PC-3 (cell line): ENCODE measurements around the gene GPR183.

Source experiments
- CTCF ChIP-seq: fragments of 300-600 bp; sonication (generic); conservative IDR thresholded peaks from 2 replicates; pipeline ENCODE4 v1.5.1; 2017; ENCODE audit warnings: antibody characterized with exemption, low read depth, mild to moderate bottlenecking, low read length
- EZH2 ChIP-seq: fragments of 300-600 bp; sonication (generic); IDR thresholded peaks from one replicate; pipeline ENCODE4 v1.6.1; 2017; ENCODE audit warnings: antibody characterized with exemption, mild to moderate bottlenecking, low read length; ENCODE audit not compliant: unreplicated experiment

- TF ChIP-seq CTCF (no peak), EZH2 (no peak)
These were observed 6.3 kb upstream of the GPR183 start for GRCh38 chr13:99313501-99313900.
